Progenitor cell of endocrine pancreas (in vitro differentiated cells): ENCODE data around the gene GCLM. TPM values are rescaled to one million over a fixed set of nuclear protein-coding genes. Genes with fewer than 3 reads are reported as not detected.
"Not testable (repeated sequence)": the region's sequence is repeated elsewhere in the genome, so short reads cannot be mapped to it uniquely, and the experiment has no call there.

ENCODE experiments used
- DNase-seq: peaks from one replicate; pipeline ENCODE4 v3.0.0; 2021; ENCODE audit warnings: low spot score; ENCODE audit not compliant: unreplicated experiment
- H3K27ac Mint-ChIP-seq: 2 replicates; pipeline ENCODE4 v1.8.0; 2021; ENCODE audit warnings: mild to moderate bottlenecking, moderate library complexity, mixed read lengths
- H3K27me3 Mint-ChIP-seq: 2 replicates; pipeline ENCODE4 v1.8.0; 2021; ENCODE audit warnings: mixed read lengths
- H3K36me3 Mint-ChIP-seq: 2 replicates; pipeline ENCODE4 v1.8.0; 2022; ENCODE audit warnings: mixed read lengths; ENCODE audit not compliant: insufficient read depth
- H3K4me1 Mint-ChIP-seq: 2 replicates; pipeline ENCODE4 v1.8.0; 2021; ENCODE audit warnings: low read depth, mixed read lengths
- H3K4me3 Mint-ChIP-seq: 2 replicates; pipeline ENCODE4 v1.8.0; 2021; ENCODE audit warnings: low read depth, mild to moderate bottlenecking, moderate library complexity, mixed read lengths
- H3K9me3 Mint-ChIP-seq: 2 replicates; pipeline ENCODE4 v1.8.0; 2021; ENCODE audit warnings: low read depth, mixed read lengths
- CTCF ChIP-seq: fragments of 200-600 bp; sonication (generic); IDR thresholded peaks from one replicate; pipeline ENCODE4 v1.5.0; 2021; ENCODE audit warnings: antibody characterized with exemption, mild to moderate bottlenecking; ENCODE audit not compliant: unreplicated experiment
- total RNA-seq: library from RNA; stranded (reverse); gene quantifications from 2 replicates; pipeline ENCODE4 v1.2.1, GENCODE V29; 2021

Gene GCLM
- total RNA-seq, 1 donor from 2014 or later: 16.2 TPM

DNA sequence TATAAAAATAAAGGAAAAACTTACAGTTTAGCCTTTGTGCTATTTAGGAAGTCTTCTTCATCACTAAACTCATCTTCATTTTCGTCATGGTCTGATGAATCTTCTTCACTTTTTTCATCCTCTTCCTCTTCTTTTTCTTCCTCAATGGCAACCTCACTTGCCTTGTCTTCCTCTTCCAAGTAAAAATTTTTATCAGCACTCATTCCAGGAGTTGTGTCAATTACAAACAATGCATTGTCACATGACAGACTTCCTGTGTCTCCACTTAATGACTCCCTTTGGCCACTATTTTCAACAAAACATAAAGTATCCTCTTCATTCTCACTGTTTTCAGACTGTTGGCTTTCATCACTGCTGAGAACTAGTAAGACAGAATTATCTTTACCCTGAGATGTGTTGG is 33.0 kb downstream of the GCLM start:
- no peak for TF ChIP-seq CTCF
- H3K27me3 Mint-ChIP-seq: no peaks in the 10 kb centered on the region
- H3K4me1 Mint-ChIP-seq: peaks cover 17% of the 10 kb centered on the region
- DNase-seq: no peak
- no peaks in the 10 kb centered on the region for H3K9me3 Mint-ChIP-seq
- no peak overlapping the region for H3K4me3 Mint-ChIP-seq
- H3K27ac Mint-ChIP-seq: peak overlapping the region; percentile 26
- peaks cover 23% of the 10 kb centered on the region for H3K36me3 Mint-ChIP-seq

- Mint-ChIP-seq H3K27me3 (no peaks in the 10 kb centered on the region), H3K36me3 (peaks cover 28% of the 10 kb centered on the region), H3K4me1 (peaks cover 14% of the 10 kb centered on the region), H3K9me3 (no peaks in the 10 kb centered on the region), H3K27ac (no peak overlapping the region), H3K4me3 (no peak overlapping the region)
- no peak for DNase-seq
- TF ChIP-seq CTCF: peak; percentile 65
Observed at GRCh38 chr1:93874025-93874651, 35.1 kb downstream of the GCLM start.

DNA sequence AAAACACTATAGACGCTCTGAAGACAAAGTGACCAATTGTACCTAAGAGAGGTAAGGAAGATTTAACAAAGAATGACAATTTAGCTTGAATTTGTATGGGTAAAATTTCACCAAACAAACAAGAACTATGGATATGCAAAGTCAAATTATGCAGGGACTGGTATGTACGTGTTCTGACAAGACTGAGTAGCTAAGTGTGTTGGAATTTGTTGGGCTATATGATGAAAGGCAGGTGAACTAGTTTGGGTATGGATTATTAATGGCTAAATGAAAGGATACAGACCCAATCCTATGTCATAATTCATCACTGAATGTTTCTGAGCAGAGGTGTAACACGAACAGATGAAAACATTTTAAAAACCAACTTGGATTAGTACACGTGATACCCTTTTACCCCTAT is 37.9 kb downstream of the GCLM start:
- no peaks in the 10 kb centered on the region for H3K9me3 Mint-ChIP-seq
- H3K36me3 Mint-ChIP-seq: peaks cover 34% of the 10 kb centered on the region
- no peak for TF ChIP-seq CTCF
- H3K27me3 Mint-ChIP-seq: no peaks in the 10 kb centered on the region
- H3K27ac Mint-ChIP-seq: no peak overlapping the region
- DNase-seq: no peak
- H3K4me1 Mint-ChIP-seq: peaks cover 2% of the 10 kb centered on the region
- no peak overlapping the region for H3K4me3 Mint-ChIP-seq

DNA sequence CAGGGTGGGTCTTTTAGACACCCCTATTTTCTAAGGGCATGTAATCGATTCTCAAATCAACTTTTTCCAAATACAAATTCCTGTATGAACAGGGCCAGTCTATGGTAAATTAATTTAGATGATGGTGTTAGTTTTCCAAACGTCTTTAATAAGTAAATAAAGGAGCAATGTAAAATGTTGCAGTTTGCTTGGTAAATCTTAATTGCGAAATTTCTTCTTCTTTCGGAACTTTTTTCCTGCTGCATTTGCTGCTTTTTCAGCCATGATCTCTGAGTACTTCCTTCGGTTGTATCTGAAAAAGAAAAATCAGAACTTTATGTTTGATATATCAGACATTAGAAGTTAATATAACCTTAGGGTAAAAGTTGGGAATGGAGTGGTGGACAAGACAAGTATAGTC is 39.6 kb downstream of the GCLM start:
- Mint-ChIP-seq H3K27ac (no peak overlapping the region), H3K27me3 (no peaks in the 10 kb centered on the region), H3K4me1 (no peaks in the 10 kb centered on the region), H3K4me3 (no peak overlapping the region), H3K36me3 (peaks cover 29% of the 10 kb centered on the region), H3K9me3 (no peaks in the 10 kb centered on the region)
- TF ChIP-seq CTCF: no peak
- no peak for DNase-seq

- not testable (repeated sequence) for H3K9me3 Mint-ChIP-seq, H3K4me1 Mint-ChIP-seq, H3K4me3 Mint-ChIP-seq, H3K27me3 Mint-ChIP-seq, DNase-seq
- peaks cover 21% of the 10 kb centered on the region for H3K36me3 Mint-ChIP-seq
- peak overlapping the region; percentile 68 for H3K27ac Mint-ChIP-seq
Observed at GRCh38 chr1:93868492-93868891, 40.7 kb downstream of the GCLM start.

GRCh38 chr1:93865253-93865652 is 44.0 kb downstream of the GCLM start:
- Mint-ChIP-seq H3K36me3 (peaks cover 15% of the 10 kb centered on the region), H3K4me3 (no peak overlapping the region), H3K27ac (no peak overlapping the region), H3K27me3 (no peaks in the 10 kb centered on the region), H3K4me1 (no peaks in the 10 kb centered on the region), H3K9me3 (no peaks in the 10 kb centered on the region)
- TF ChIP-seq CTCF: no peak
- DNase-seq: no peak
